Thoracic aorta (tissue), 2 donors: ENCODE results near the gene CHAF1A. TPM values are rescaled to one million over a fixed set of nuclear protein-coding genes. Genes with fewer than 3 reads are reported as not detected.

Experiments
- ATAC-seq: fragments of 150-250 bp; one replicate; pipeline ENCODE4 v1.8.0; 2017; ENCODE audit warnings: low read depth; ENCODE audit not compliant: insufficient number of reproducible peaks, low FRiP score
- DNase-seq: peaks from one replicate; pipeline ENCODE4 v3.0.0-alpha.2; 2020; ENCODE audit warnings: low spot score
- H3K27ac ChIP-seq, 2 donors: fragments of 200-600 bp; sonication (generic); 1 replicate in 1 of 2; 2 replicates in 1 of 2; pipeline ENCODE4 v1.5.1; 2016; ENCODE audit warnings: mild to moderate bottlenecking in 2 of 2, moderate library complexity in 2 of 2
- H3K27me3 ChIP-seq: fragments of 200-600 bp; sonication (generic); replicated peaks from 2 replicates; pipeline ENCODE4 v1.6.0; 2016; ENCODE audit warnings: mild to moderate bottlenecking; ENCODE audit not compliant: insufficient read depth
- H3K36me3 ChIP-seq: fragments of 200-600 bp; sonication (generic); one replicate; pipeline ENCODE4 v1.5.1; 2016
- H3K4me1 ChIP-seq, 2 donors: fragments of 200-600 bp; sonication (generic); 1 replicate in 1 of 2; 2 replicates in 1 of 2; pipeline versions ENCODE4 v1.5.1 to v1.6.0; 2016; ENCODE audit warnings: low read depth in 2 of 2, mild to moderate bottlenecking in 1 of 2; ENCODE audit not compliant: control insufficient read depth in 1 of 2
- H3K4me3 ChIP-seq: fragments of 200-600 bp; sonication (generic); 2 replicates; pipeline ENCODE4 v1.5.1; 2016; ENCODE audit warnings: mild to moderate bottlenecking
- H3K9me3 ChIP-seq: fragments of 200-600 bp; sonication (generic); 2 replicates; pipeline ENCODE4 v1.5.1; 2016
- CTCF ChIP-seq: fragments of 200-600 bp; sonication (generic); IDR thresholded peaks from one replicate; pipeline ENCODE4 v1.5.1; 2019; ENCODE audit warnings: antibody characterized with exemption
- total RNA-seq, 2 donors: library from RNA; depleted of rRNA; stranded (reverse); fragments of >200 nt; gene quantifications; one replicate each; pipeline versions ENCODE4 v1.1.0 to v1.2.3, GENCODE V29; 2016

The CHAF1A gene
- total RNA-seq, 2 donors from 2014 or later = 3.2 to 5.8 TPM

GRCh38 chr19:4361152-4362046 is 41.0 kb upstream of the CHAF1A start:
- H3K27ac ChIP-seq = no peak overlapping the region

GRCh38 chr19:4362101-4362828 is 40.2 kb upstream of the CHAF1A start:
- H3K4me1 ChIP-seq = no peaks in the 10 kb centered on the region
- no peaks in the 10 kb centered on the region for H3K27me3 ChIP-seq
- ATAC-seq (no peak), DNase-seq (no peak)
- no peak overlapping the region for H3K4me3 ChIP-seq
- TF ChIP-seq CTCF = no peak
- H3K9me3 ChIP-seq = no peaks in the 10 kb centered on the region
- no peak overlapping the region for H3K27ac ChIP-seq
- peaks cover 51% of the 10 kb centered on the region for H3K36me3 ChIP-seq

More at GRCh38 chr19:4361152-4362046, 41.0 kb upstream of the CHAF1A start:
- ATAC-seq (no peak), DNase-seq (no peak)
- Histone ChIP-seq H3K4me3 (no peak overlapping the region), H3K9me3 (no peaks in the 10 kb centered on the region), H3K27me3 (no peaks in the 10 kb centered on the region), H3K4me1 (no peaks in the 10 kb centered on the region), H3K36me3 (peaks cover 51% of the 10 kb centered on the region)
- no peak for TF ChIP-seq CTCF

- Histone ChIP-seq H3K27me3 (no peaks in the 10 kb centered on the region), H3K4me3 (no peak overlapping the region), H3K9me3 (no peaks in the 10 kb centered on the region), H3K36me3 (peaks cover 51% of the 10 kb centered on the region), H3K4me1 (peaks cover 1 to 4% of the 10 kb centered on the region in 2 donors), H3K27ac (no peak overlapping the region)
- ATAC-seq (no peak), DNase-seq (no peak)
- TF ChIP-seq CTCF = no peak
Observed at GRCh38 chr19:4362831-4363545, 39.5 kb upstream of the CHAF1A start.

- DNase-seq (no peak), ATAC-seq (no peak)
- H3K27ac ChIP-seq = no peak overlapping the region
- H3K36me3 ChIP-seq = peaks cover 51% of the 10 kb centered on the region
- no peak overlapping the region for H3K4me3 ChIP-seq
- H3K4me1 ChIP-seq = peaks cover 7 to 11% of the 10 kb centered on the region in 2 donors
- no peak for TF ChIP-seq CTCF
- H3K9me3 ChIP-seq = no peaks in the 10 kb centered on the region
- no peaks in the 10 kb centered on the region for H3K27me3 ChIP-seq
Observed at GRCh38 chr19:4363571-4364304, 38.7 kb upstream of the CHAF1A start.
